Naive B cell (primary cell): ENCODE data around the gene PFN3. TPM values are rescaled to one million over a fixed set of nuclear protein-coding genes. Genes with fewer than 3 reads are reported as not detected.

Experiments used
- ATAC-seq, 2 donors: fragments of 150-1000 bp; cut with Tn5 transposase; 2 replicates each; pipeline ENCODE4 v1.10.0; 2021; ENCODE audit warnings: low read depth in 2 of 2, mild to moderate bottlenecking in 2 of 2, moderate library complexity in 2 of 2
- DNase-seq: peaks from one replicate; pipeline ENCODE4 v3.0.0; 2022
- H3K27ac Mint-ChIP-seq, 6 donors: one replicate each; pipeline ENCODE4 v1.8.0; 2020 to 2022; ENCODE audit warnings: mild to moderate bottlenecking in 6 of 6, mixed read lengths in 6 of 6, moderate library complexity in 5 of 6, inconsistent platforms in 2 of 6
- H3K27me3 Mint-ChIP-seq, 3 donors: one replicate each; pipeline ENCODE4 v1.8.0; 2021 to 2022; ENCODE audit warnings: mixed read lengths in 3 of 3, mild to moderate bottlenecking in 1 of 3
- H3K36me3 Mint-ChIP-seq, 2 donors: one replicate each; pipeline ENCODE4 v1.8.0; 2020 to 2022; ENCODE audit warnings: mixed read lengths in 2 of 2, inconsistent platforms in 1 of 2, mild to moderate bottlenecking in 1 of 2
- H3K4me1 Mint-ChIP-seq, 3 donors: one replicate each; pipeline ENCODE4 v1.8.0; 2020 to 2022; ENCODE audit warnings: mixed read lengths in 3 of 3, inconsistent platforms in 1 of 3, mild to moderate bottlenecking in 1 of 3, moderate library complexity in 1 of 3
- H3K4me3 Mint-ChIP-seq, 8 donors: one replicate each; pipeline ENCODE4 v1.8.0; 2020 to 2022; ENCODE audit warnings: mild to moderate bottlenecking in 8 of 8, mixed read lengths in 8 of 8, moderate library complexity in 8 of 8, inconsistent platforms in 2 of 8
- H3K9me3 Mint-ChIP-seq, 7 donors: one replicate each; pipeline ENCODE4 v1.8.0; 2020 to 2022; ENCODE audit warnings: mixed read lengths in 7 of 7, mild to moderate bottlenecking in 5 of 7, inconsistent platforms in 2 of 7, moderate library complexity in 1 of 7
- polyA plus RNA-seq, 6 donors: library from polyadenylated mRNA; unstranded; fragments of 300-500 nt; fragmentation: Illumina TruSeq; gene quantifications; one replicate each; pipeline ENCODE4 v1.2.3, GENCODE V29; 2021; ENCODE audit warnings: low read depth in 6 of 6

The PFN3 gene
- polyA plus RNA-seq, 6 donors from 2014 or later = not detected

DNA sequence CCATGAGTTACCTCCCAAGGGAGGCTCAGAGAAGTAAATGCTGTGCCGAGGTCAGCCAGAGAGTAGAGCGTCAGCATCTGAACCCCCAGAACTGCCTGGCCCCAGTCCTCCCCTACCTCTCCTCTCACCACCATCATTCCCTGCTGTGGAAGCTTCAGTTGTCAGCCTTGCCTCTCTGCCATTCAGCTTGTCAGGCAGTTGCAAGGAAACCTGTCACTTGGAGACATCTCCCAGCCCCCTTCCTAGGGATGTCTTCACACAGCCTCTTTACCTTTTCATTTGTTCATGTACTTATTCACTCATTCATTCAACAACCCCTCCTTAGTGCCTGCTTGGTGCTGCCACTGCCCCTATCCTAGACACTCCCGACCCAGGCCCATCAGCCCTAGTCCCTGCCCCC, 40.6 kb downstream of the PFN3 start:
- Mint-ChIP-seq H3K36me3 (peaks cover 0 to 6% of the 10 kb centered on the region in 2 donors), H3K4me3 (peak overlapping the region; percentile 77 to 96 (median 88)), H3K4me1 (peaks cover 70 to 84% (median 74%) of the 10 kb centered on the region in 3 donors), H3K27ac (peak overlapping the region in 3 of 6 donors; percentile 88 to 94 (median 90)), H3K27me3 (no peaks in the 10 kb centered on the region), H3K9me3 (peaks cover 0 to 4% (median 0%) of the 10 kb centered on the region in 7 donors)
- DNase-seq (no peak), ATAC-seq (no peak)

GRCh38 chr5:177359451-177359851, 41.0 kb downstream of the PFN3 start:
- no peaks in the 10 kb centered on the region for H3K27me3 Mint-ChIP-seq
- H3K36me3 Mint-ChIP-seq = peaks cover 0 to 6% of the 10 kb centered on the region in 2 donors
- ATAC-seq = no peak
- no peak for DNase-seq
- peaks cover 0 to 4% (median 0%) of the 10 kb centered on the region in 7 donors for H3K9me3 Mint-ChIP-seq
- peaks cover 71 to 80% (median 72%) of the 10 kb centered on the region in 3 donors for H3K4me1 Mint-ChIP-seq
- H3K27ac Mint-ChIP-seq = peak overlapping the region in 4 of 6 donors; percentile 26 to 99 (median 86)
- peak overlapping the region; percentile 77 to 96 (median 90) for H3K4me3 Mint-ChIP-seq

DNA sequence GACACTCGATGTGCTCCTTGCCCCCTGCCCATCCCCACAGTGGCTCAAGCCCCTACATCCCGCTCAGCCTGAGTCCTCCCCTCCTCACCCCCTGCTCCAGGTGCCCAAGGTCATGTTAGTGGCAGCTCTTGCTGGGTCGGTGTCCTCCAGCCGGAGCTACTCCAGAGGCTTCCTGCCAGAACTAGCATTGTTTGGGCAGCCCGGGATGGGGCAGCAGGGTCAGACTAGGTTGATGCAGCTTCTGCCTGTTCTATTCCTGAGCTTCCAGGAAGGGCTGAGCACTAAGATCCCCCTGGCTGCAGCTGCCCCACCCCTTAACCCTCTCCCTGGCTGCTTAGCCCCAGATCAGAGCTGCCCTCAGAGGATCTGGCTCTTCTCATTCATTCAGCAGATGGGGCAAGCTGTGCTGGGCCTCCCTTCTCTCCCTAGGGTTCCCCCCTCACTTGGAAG, 42.1 kb downstream of the PFN3 start:
- no peaks in the 10 kb centered on the region for H3K27me3 Mint-ChIP-seq
- H3K4me1 Mint-ChIP-seq = peaks cover 65 to 74% (median 71%) of the 10 kb centered on the region in 3 donors
- peak overlapping the region; percentile 88 to 99 (median 94) for H3K27ac Mint-ChIP-seq
- DNase-seq (no peak), ATAC-seq (no peak)
- peak overlapping the region; percentile 77 to 96 (median 90) for H3K4me3 Mint-ChIP-seq
- H3K9me3 Mint-ChIP-seq = peaks cover 0 to 4% (median 0%) of the 10 kb centered on the region in 7 donors
- peaks cover 0 to 6% of the 10 kb centered on the region in 2 donors for H3K36me3 Mint-ChIP-seq

GRCh38 chr5:177357459-177358351, 42.8 kb downstream of the PFN3 start, which contains the start of gene RGS14:
RGS14 (plus strand) TSS chr5:177357924; CDS start chr5:177358025, 101 bp downstream.
- Mint-ChIP-seq H3K9me3 (peaks cover 0 to 4% (median 0%) of the 10 kb centered on the region in 7 donors), H3K4me1 (peaks cover 64 to 74% (median 66%) of the 10 kb centered on the region in 3 donors), H3K27me3 (no peaks in the 10 kb centered on the region), H3K27ac (peak within 1 kb of the TSS; percentile 88 to 99 (median 96)), H3K36me3 (peaks cover 0 to 6% of the 10 kb centered on the region in 2 donors), H3K4me3 (peak within 1 kb of the TSS; percentile 77 to 96 (median 90))
- ATAC-seq = peak; percentile 93 to 95
- peak; percentile 91 for DNase-seq

GRCh38 chr5:177357146-177357458, 43.4 kb downstream of the PFN3 start:
- DNase-seq = no peak
- Mint-ChIP-seq H3K4me1 (peaks cover 60 to 74% (median 60%) of the 10 kb centered on the region in 3 donors), H3K9me3 (peaks cover 0 to 4% (median 0%) of the 10 kb centered on the region in 7 donors), H3K4me3 (peak overlapping the region; percentile 77 to 96 (median 90)), H3K36me3 (peaks cover 0 to 6% of the 10 kb centered on the region in 2 donors), H3K27ac (peak overlapping the region; percentile 88 to 99 (median 96)), H3K27me3 (no peaks in the 10 kb centered on the region)
- ATAC-seq = peak; percentile 1 to 13

GRCh38 chr5:177356746-177357145, 43.7 kb downstream of the PFN3 start:
- DNase-seq (no peak), ATAC-seq (no peak)
- H3K4me1 Mint-ChIP-seq = peaks cover 56 to 74% (median 60%) of the 10 kb centered on the region in 3 donors
- no peaks in the 10 kb centered on the region for H3K27me3 Mint-ChIP-seq
- peak overlapping the region; percentile 59 to 96 (median 88) for H3K4me3 Mint-ChIP-seq
- peaks cover 0 to 6% of the 10 kb centered on the region in 2 donors for H3K36me3 Mint-ChIP-seq
- H3K27ac Mint-ChIP-seq = peak overlapping the region; percentile 88 to 99 (median 96)
- peaks cover 0 to 4% (median 0%) of the 10 kb centered on the region in 7 donors for H3K9me3 Mint-ChIP-seq

GRCh38 chr5:177355868-177356168, 44.6 kb downstream of the PFN3 start:
- peaks cover 56 to 69% (median 56%) of the 10 kb centered on the region in 3 donors for H3K4me1 Mint-ChIP-seq
- peaks cover 0 to 4% (median 0%) of the 10 kb centered on the region in 7 donors for H3K9me3 Mint-ChIP-seq
- H3K27ac Mint-ChIP-seq = peak overlapping the region in 4 of 6 donors; percentile 82 to 97 (median 91)
- no peaks in the 10 kb centered on the region for H3K27me3 Mint-ChIP-seq
- no peak for ATAC-seq
- H3K36me3 Mint-ChIP-seq = peaks cover 0 to 6% of the 10 kb centered on the region in 2 donors
- no peak for DNase-seq
- H3K4me3 Mint-ChIP-seq = peak overlapping the region in 4 of 8 donors; percentile 12 to 89 (median 46)

- H3K4me1 Mint-ChIP-seq = peaks cover 60 to 69% (median 61%) of the 10 kb centered on the region in 3 donors
- DNase-seq (no peak), ATAC-seq (no peak)
- H3K36me3 Mint-ChIP-seq = peaks cover 0 to 6% of the 10 kb centered on the region in 2 donors
- H3K4me3 Mint-ChIP-seq = peak overlapping the region in 3 of 8 donors; percentile 30 to 76 (median 56)
- H3K27me3 Mint-ChIP-seq = no peaks in the 10 kb centered on the region
- peaks cover 0 to 4% (median 0%) of the 10 kb centered on the region in 7 donors for H3K9me3 Mint-ChIP-seq
- peak overlapping the region in 3 of 6 donors; percentile 15 to 88 (median 53) for H3K27ac Mint-ChIP-seq
These were observed 45.1 kb downstream of the PFN3 start for GRCh38 chr5:177355162-177355867.

- ATAC-seq (no peak), DNase-seq (no peak)
- Mint-ChIP-seq H3K27ac (peak overlapping the region in 2 of 6 donors; percentile 30 to 57), H3K36me3 (peaks cover 0 to 6% of the 10 kb centered on the region in 2 donors), H3K9me3 (peaks cover 0 to 4% (median 0%) of the 10 kb centered on the region in 7 donors), H3K4me1 (peaks cover 60 to 69% (median 61%) of the 10 kb centered on the region in 3 donors), H3K27me3 (no peaks in the 10 kb centered on the region), H3K4me3 (peak overlapping the region in 3 of 8 donors; percentile 13 to 76 (median 38))
These were observed 45.8 kb downstream of the PFN3 start for GRCh38 chr5:177354711-177355110.

GRCh38 chr5:177354256-177354655, 46.2 kb downstream of the PFN3 start:
- Mint-ChIP-seq H3K27me3 (no peaks in the 10 kb centered on the region), H3K9me3 (peaks cover 0 to 4% (median 0%) of the 10 kb centered on the region in 7 donors), H3K27ac (peak overlapping the region in 1 of 6 donors; percentile 36), H3K4me1 (peaks cover 60 to 69% (median 61%) of the 10 kb centered on the region in 3 donors), H3K4me3 (peak overlapping the region in 2 of 8 donors; percentile 21 to 76), H3K36me3 (peaks cover 0 to 10% of the 10 kb centered on the region in 2 donors)
- DNase-seq (no peak), ATAC-seq (no peak)

GRCh38 chr5:177353093-177353492, 47.4 kb downstream of the PFN3 start:
- H3K4me1 Mint-ChIP-seq = peaks cover 54 to 63% (median 56%) of the 10 kb centered on the region in 3 donors
- ATAC-seq (no peak), DNase-seq (no peak)
- no peaks in the 10 kb centered on the region for H3K27me3 Mint-ChIP-seq
- peaks cover 0 to 11% of the 10 kb centered on the region in 2 donors for H3K36me3 Mint-ChIP-seq
- peaks cover 0 to 4% (median 0%) of the 10 kb centered on the region in 7 donors for H3K9me3 Mint-ChIP-seq
- H3K4me3 Mint-ChIP-seq = peak overlapping the region in 6 of 8 donors; percentile 22 to 65 (median 54)
- H3K27ac Mint-ChIP-seq = peak overlapping the region in 1 of 6 donors; percentile 61

DNA sequence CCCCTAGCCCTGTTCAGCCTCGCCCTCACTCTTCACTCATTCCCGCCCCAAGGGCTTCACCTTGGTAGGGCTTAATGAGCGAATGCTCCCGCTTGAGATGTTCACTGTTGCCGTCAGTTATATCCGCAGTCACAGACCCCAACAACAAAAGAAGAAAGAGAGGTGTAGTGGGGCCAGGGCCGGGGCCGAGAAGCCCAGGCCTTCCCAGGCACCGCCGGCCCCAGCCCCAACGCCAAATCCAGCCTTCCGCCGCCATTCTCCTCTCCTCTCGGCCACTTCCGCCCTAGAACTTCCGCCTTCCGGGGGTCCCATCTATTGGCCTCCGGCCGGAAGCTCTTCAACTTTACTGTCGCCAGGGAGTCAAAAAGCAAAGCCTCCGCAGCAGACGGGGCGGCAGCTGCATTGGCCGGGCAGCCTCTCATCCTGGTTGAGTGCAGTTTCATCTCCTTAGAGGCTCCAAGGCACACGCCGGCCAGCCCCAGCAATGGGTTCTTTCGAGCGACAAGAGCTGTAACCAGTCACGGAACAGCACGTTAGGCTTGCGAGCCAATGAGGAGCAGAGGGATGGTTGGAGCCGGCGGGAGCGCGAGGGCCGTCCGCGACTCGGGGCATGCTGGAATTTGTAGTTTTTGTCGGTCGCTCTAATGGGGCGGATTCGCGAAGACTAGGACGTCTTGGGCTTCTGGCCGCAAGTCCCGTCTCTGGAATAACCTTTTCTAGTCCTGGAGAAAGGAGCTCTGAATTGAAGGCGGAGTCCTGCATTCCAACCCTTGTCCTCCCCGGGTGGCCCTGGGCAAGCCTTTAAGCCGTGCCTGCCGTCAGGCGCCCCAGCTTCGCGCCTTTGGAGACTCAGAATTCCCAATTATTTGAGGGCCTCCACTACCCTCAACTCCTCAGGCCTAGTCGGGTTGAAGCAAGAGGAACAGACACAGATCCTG, 48.8 kb downstream of the PFN3 start, which contains the start of gene LMAN2:
LMAN2 (minus strand) TSS at position 277 of the 938 bp plus-strand sequence; CDS start at position 256, 21 bp downstream.
- ATAC-seq = peak; percentile 96 to 97
- Mint-ChIP-seq H3K4me1 (peaks cover 44 to 62% (median 51%) of the 10 kb centered on the region in 3 donors), H3K27ac (peak within 1 kb of the TSS; percentile 98 to 99 (median 98)), H3K36me3 (peaks cover 4 to 11% of the 10 kb centered on the region in 2 donors), H3K9me3 (peaks cover 0 to 4% (median 0%) of the 10 kb centered on the region in 7 donors), H3K4me3 (peak within 1 kb of the TSS; percentile 92 to 100 (median 98)), H3K27me3 (no peaks in the 10 kb centered on the region)
- DNase-seq = peak; percentile 93
